H1 (cell line): ENCODE measurements around the gene CSF2RB. TPM values are rescaled to one million over a fixed set of nuclear protein-coding genes. Genes with fewer than 3 reads are reported as not detected.

Experiments used
- ATF3 ChIP-seq: IDR thresholded peaks from 2 replicates; pipeline ENCODE4 v1.6.1; 2011; ENCODE audit warnings: low read depth, mild to moderate bottlenecking, low read length; ENCODE audit not compliant: insufficient read depth
- CHD7 ChIP-seq: fragments of 300-600 bp; sonication (generic); IDR thresholded peaks from 2 replicates; pipeline ENCODE4 v1.7.1; 2012; ENCODE audit warnings: low read length, moderate library complexity, mild to moderate bottlenecking, inconsistent platforms; ENCODE audit not compliant: insufficient replicate concordance
- HDAC6 ChIP-seq: IDR thresholded peaks from one replicate; pipeline ENCODE4 v1.7.1; 2012; ENCODE audit warnings: low read depth, mild to moderate bottlenecking, inconsistent platforms, low read length, moderate library complexity
- POLR2A ChIP-seq, 2 experiments: IDR thresholded peaks; 1 replicate in 1 of 2; 2 replicates in 1 of 2; pipeline ENCODE4 v1.6.1; 2011; ENCODE audit warnings: low read depth in 2 of 2, low read length in 2 of 2, mild to moderate bottlenecking in 2 of 2; ENCODE audit errors: control extremely low read depth in 1 of 2
- POLR2AphosphoS5 ChIP-seq: IDR thresholded peaks from 2 replicates; pipeline ENCODE4 v1.6.1; 2011; ENCODE audit warnings: low read depth, low read length
- POU5F1 ChIP-seq: IDR thresholded peaks from 2 replicates; pipeline ENCODE4 v1.6.1; 2011; ENCODE audit warnings: low read depth, mild to moderate bottlenecking, low read length, moderate library complexity
- SIRT6 ChIP-seq: IDR thresholded peaks from one replicate; pipeline ENCODE4 v1.7.1; 2012; ENCODE audit warnings: low read length, inconsistent platforms
- SP1 ChIP-seq: IDR thresholded peaks from 2 replicates; pipeline ENCODE4 v1.6.1; 2011; ENCODE audit warnings: low read depth, low read length
- TEAD4 ChIP-seq: IDR thresholded peaks from 2 replicates; pipeline ENCODE4 v1.6.1; 2012; ENCODE audit warnings: low read depth, low read length, inconsistent platforms, mixed read lengths
- ZNF274 ChIP-seq: IDR thresholded peaks from 2 replicates; pipeline ENCODE4 v1.7.0; 2012; ENCODE audit warnings: low read length, borderline replicate concordance; ENCODE audit errors: extremely low read depth
- polyA plus RNA-seq, 7 experiments: library from polyadenylated mRNA; depleted of rRNA in 3 of 7; stranded (reverse) in 5 of 7; unstranded in 2 of 7; fragments of >200 nt in 5 of 7; fragments of 200-250 nt in 2 of 7; gene quantifications; 1 replicate in 5 of 7; 2 replicates in 1 of 7; 4 replicates in 1 of 7; pipeline versions ENCODE4 v1.2.1 to v1.2.3, GENCODE V29; 2011 to 2013; ENCODE audit warnings: missing spikeins in 2 of 7, mixed read lengths in 2 of 7
- total RNA-seq: library from RNA; stranded (reverse); fragmentation: NEBNext Ultra II Directional; extraction: Animal tissue kit (Norgen Biotek cat#: 25700); gene quantifications from 2 replicates; pipeline ENCODE4 v1.2.1, GENCODE V29; 2021

The CSF2RB gene
- total and polyA plus RNA-seq, 2 of the 8 experiments (the other 6 are each of a cell fraction or from before 2014, with no cell fraction given): not detected

GRCh38 chr22:36911887-36912661 is 1.4 kb upstream of the CSF2RB start (continued):
- no peak for TF ChIP-seq POLR2A (IDR thresholded peaks at IDR 0.05; ENCODE audit: control extremely low read depth in 1 of 2, low read depth in 2 of 2, low read length in 2 of 2)
- TF ChIP-seq CHD7: peak; percentile 64
- no peak for TF ChIP-seq SIRT6
- TF ChIP-seq POLR2AphosphoS5: no peak
- TF ChIP-seq SP1: peak; percentile 49; the same call in 1 of the 2 replicates
- no peak for TF ChIP-seq ATF3
- no peak for TF ChIP-seq ZNF274
- TF ChIP-seq HDAC6: no peak
- TF ChIP-seq POU5F1: peak; percentile 43; the same call in 1 of the 2 replicates
- 0 out of 2 replicates have a peak, but pooled peaks have one; percentile 19 for TF ChIP-seq TEAD4
